Hindlimb muscle (tissue), 1 donor: Measurements from ENCODE around the gene CNTN1. TPM values are rescaled to one million over a fixed set of nuclear protein-coding genes. Genes with fewer than 3 reads are reported as not detected.
"Not testable (repeated sequence)": the region's sequence is repeated elsewhere in the genome, so short reads cannot be mapped to it uniquely, and the experiment has no call there.

ENCODE experiments used
- DNase-seq: peaks from one replicate; pipeline ENCODE4 v3.0.0-alpha.2; 2013
- polyA plus RNA-seq: library from polyadenylated mRNA; unstranded; fragments of 120-200 nt; gene quantifications from one replicate; pipeline ENCODE4 v1.2.1, GENCODE V29; 2013; ENCODE audit not compliant: insufficient read length

Gene CNTN1
- polyA plus RNA-seq, 1 donor, result 28.7 TPM

DNA sequence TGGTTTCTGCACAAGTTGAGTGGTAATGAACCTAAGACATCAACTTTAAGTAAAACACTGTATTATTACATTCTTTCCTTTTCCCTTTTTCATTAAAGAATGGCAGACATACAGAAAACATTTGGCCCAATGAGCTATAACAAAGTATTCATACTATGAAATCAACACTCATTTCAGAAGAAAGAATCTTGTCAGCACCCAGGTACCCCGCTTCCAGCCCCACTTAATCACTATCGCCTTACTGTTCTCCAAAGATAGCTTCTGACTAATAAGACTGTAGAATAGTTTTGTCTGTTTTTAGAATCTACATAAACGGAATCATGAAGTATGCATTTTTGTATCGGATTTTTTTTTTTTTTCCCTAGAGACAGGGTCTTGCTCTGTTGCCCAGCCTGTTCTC is 9.5 kb downstream of the CNTN1 start:
- no peak for DNase-seq

DNA sequence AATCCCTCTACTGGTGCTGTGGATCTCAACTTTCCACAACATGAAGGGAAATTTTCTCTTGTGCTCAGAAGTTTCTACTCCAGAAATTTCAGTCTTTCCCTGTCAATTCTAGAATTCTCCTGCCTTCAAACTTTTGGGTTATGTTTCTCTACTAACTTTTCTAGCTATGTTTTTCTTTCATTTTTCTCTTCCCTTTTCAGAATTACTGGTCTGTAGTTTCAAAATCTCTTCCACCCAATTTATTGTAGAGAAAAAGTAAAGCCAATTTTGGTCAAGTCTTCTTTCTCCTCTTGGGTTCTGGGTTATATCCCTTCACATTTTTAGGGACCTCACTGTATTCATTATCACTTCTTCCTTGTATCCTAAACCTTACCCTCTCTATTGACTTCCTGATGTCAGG is 18.9 kb downstream of the CNTN1 start:
- DNase-seq, result no peak

DNA sequence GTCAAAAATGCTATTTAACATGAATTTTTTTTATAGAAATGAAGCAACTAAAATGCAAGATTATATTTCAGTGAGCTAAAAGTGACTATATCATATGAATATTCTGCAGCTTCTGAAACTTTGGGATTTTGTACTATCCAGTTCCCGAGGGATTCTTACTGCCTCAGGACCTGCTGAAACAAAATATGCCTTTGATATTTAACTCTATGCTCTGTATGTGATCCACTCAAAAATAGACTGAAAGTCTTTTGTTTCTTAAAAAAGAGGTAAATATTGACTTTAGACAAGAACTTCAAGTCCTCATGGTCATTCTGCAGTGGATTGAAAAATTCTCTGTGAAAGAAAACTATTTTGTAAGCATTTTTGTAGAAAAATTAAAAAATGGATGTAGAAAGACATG is 22.4 kb downstream of the CNTN1 start:
- no peak for DNase-seq

DNA sequence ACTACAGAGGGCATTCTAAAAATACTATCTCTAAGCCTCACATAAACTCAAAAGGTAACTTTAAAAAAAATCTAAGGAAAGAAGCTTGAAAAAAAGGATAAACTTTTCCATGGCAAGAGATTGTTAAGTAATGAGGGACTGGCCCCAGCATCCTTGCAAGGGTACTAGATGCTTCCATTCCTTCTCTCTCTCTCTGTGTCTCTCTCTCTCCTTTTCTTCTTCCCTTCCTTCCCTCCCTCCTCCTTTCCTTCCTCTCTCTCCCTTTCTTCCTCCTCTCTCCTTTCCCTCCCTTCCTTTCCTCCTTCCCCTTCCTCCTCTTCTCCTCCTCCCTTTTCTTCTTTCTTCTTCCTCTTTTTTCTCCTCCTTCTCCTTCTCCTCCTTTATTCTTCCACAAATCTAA is 23.8 kb downstream of the CNTN1 start:
- no peak for DNase-seq

DNA sequence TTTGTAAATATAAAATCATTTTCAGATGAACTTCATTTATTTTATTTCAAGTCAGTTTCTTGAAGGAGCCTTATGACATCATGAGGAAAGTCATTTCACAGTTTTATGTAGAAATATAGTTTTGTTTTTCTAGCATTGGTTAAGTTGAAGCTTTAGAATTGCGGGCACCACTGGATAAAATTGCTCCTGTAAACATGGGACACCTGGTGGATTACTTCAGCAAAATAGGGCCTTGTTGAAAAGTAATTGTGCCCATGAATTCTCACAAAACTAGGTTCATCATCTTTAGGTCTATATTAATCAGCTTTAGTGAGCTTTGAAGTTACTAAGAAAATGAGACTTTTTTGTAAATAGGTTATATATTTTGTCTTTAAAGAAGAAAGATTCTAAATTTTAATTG is 25.3 kb downstream of the CNTN1 start:
- no peak for DNase-seq

DNA sequence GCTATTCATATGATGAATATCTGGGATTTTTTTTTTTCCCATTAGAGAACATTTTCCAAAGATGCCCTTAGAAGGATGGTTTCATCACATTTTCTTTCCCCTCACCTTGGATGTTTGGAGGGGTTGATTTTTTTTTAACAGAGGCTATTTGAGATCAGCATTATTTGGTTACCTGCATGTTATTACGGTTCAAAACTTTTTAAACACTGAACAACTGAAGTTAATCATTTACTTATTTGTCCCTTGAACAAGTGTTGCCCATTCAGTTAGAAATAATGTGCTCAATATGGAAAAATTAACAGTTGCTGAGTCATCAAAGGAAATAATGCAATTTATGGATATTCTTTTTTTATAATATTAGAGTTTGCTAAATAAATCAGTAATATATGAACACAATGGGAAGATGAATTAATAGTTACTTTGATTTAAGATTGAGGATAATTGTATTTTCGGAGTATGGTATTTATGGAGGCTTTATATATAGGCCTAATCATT is 26.7 kb downstream of the CNTN1 start:
- no peak for DNase-seq

DNA sequence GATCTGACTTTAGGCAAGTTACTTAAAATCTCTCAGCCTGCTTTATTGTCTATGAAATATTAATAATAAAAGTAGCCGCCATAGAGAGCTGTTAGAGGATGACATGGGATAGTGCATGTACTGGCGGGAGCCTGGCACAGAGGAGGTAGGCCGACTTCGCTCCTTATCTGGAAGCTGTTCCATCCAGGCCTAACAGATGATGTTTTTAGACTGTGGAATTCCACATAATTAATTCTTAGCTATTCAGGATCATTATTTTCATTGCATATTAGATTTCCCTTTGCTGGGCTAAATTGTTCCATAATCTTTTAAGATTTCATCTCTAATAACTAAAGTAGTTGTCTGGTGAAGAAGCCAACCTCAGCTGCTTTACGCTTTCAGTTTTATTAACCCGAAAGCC is 30.8 kb downstream of the CNTN1 start:
- DNase-seq, result no peak

DNA sequence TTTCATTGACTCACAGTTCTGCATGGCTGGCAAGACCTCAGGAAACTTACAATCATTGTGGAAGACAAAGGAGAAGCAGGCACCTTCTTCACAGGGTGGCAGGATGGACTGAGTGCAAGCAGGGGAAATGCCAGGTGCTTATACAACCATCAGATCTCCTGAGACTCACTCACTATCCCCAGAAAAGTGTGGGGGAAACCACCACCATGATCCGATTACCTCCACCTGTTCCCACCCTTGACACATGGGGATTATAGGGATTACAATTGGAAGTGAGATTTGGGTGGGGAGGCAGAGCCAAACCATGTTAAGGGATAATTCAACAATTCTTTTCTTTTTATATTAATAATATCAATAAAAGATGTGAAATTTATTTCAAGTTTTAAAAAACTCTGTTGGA is 34.1 kb downstream of the CNTN1 start:
- DNase-seq, result no peak

DNA sequence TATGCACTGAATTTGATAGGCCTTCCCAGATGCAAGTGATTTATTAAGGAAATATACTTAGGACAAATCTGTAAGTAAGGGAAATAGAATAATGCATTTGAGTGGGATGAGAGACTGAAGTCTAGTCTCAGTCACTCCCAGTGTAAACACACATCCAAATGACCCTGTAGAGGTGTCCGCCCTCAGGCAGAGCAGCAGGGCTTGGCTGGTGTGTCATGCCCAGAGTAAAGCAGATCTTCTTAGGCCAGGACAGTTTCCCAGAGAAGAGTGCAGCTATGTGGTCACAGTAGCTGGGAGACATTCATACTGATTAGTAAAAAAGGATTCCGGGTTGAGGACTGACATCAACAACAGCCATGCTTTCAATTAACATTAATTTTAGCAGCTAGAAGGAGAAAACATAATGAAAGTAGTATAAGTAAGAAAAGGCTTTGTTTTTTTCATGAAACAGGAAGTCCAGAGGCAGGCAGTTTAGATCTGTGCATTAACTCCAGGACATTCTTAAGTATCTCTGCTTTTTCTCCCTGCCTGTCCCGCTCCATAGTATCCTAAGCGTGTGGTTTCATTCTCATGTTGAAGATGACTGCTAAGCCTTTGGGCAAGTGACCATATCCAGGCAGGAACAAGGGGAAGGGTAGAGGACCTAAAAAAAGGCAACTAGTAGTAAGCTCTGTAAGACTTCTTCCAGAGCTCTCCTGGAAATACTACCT is 35.7 kb downstream of the CNTN1 start:
- DNase-seq, result no peak

DNA sequence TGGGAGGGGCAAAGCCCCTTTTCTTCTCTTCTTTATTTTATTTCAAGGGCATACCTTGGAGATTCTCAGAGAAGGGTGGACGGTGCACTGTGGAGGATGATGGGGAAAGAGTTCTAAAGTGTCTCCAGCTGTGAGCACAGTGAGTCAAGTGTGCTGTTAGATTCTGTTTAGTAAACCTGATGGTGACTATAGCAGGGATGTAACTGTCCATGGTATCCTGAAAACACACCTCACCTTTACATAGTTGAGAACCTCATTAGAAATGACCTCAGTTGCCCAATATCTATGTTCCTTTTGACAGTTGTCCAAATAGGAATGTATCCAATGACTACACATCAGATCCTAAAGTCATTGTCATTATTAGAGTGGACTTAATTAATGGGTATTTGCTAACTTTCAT is 38.0 kb downstream of the CNTN1 start:
- no peak for DNase-seq

DNA sequence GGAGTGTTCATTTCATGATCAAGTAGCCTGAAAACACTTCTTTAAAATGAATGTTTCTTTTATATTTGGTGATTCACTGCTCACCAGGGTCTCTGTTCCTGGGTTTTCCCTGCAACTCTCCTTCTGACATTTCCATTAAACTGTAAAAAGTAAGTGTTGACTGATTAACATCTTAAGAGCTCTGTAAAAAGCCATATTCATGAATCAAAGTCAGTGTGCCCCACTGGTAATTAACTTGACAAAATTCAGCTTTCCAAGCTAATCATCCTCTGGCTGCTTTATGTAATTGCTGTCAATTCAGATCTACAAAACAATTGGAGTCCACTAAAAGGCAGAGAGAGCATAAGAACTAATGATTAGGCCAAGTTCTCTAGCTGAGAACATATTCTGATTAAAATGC is 41.6 kb downstream of the CNTN1 start:
- DNase-seq, result no peak

DNA sequence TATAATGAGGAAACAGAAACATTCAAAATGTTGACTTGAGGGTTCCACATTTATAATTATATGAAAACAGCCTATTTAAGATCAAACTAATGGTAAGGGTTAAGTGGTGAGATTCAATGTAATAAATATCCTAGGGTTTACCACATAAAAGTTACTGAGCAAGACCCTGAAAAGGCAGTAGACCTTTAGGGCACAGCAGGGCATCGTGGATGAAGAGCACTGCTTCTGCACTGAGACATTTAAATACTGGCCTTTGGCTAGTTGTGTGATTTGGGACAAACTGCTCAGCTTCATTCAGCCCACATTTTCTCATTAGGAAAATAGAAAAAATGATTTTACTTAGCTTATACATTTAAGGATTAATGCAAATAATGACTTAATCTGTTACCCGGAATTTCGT is 42.0 kb downstream of the CNTN1 start:
- no peak for DNase-seq

DNA sequence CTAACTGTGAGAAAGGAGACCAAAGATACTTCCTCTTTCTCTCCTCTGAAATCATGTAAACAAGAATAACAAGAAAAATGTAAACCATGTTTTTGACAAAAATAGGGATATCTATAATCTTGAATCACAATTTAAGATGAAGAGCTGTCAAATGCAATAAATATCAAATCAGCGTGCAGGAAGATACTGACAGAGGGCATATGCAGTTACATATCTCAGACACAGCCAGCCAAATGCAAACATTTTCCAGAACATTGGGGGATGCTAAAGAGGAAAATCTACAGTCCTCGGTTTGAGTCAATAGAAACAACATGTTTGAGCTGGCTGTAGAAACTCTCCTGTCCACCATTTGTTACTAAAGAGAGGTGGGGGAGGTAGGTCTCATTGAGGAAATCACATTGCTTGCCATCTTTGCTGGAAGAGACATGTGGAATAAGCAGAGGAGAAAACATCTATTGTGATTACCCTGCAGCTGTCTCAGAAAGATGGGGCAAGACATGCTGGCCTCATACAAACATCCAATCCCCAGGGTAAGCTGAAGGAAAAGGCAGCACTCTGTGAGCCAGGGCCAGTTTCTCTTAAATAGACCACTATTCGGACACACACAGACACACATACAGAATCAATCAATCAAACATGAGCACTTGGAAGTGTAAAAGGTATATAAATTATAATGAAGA is 43.5 kb downstream of the CNTN1 start:
- no peak for DNase-seq

DNA sequence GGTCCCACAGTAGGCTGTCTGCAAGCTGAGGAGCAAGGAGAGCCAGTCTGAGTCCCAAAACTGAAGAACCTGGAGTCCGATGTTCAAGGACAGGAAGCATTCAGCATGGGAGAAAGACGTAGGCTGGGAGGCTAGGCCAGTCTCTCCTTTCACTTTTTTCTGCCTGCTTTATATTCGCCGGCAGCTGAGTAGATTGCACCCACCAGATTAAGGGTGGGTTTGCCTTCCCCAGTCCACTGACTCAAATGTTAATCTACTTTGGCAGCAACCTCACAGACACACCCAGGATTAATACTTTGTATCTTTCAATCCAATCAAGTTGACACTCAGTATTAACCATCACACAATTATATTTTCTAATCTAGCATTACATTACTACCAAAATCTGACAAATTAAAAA is 45.2 kb downstream of the CNTN1 start:
- not testable (repeated sequence) for DNase-seq

DNA sequence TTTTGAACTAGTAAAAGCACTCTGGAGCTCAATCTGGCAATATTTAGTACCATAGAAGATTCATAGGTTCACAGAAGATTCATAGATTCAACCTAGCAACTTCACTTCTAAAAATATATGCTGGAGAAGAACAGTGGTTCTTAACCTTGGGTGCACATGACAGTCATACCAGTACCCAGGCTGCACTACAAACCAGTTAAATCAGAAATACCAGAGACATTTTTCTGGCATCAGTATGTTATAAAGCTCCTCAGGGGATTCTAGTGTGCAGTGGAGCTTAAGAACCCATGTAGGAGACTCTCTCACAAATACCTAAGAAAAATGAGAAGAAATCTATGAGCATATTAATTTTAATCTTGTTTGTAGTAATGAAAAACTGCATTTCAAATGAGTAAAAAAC is 46.6 kb downstream of the CNTN1 start:
- no peak for DNase-seq

DNA sequence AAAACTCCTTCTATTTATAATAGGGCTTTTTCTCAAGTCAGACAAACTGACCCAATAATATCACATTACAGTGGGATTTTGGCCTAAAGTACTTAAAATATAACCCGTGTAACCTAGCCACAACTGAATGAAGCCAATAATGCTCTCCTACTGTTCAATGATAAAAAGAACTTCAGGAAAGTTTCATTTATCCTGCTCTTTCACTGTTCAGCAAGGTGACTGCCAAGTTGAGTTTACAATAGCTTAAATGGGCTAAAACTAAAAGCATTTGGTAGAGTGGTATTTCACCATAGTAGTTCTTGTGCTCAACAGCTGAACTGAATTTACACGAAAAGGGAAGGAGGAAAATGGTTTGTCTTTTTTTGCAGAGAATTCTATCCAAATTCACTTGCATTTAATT is 49.8 kb downstream of the CNTN1 start:
- DNase-seq, result no peak

DNA sequence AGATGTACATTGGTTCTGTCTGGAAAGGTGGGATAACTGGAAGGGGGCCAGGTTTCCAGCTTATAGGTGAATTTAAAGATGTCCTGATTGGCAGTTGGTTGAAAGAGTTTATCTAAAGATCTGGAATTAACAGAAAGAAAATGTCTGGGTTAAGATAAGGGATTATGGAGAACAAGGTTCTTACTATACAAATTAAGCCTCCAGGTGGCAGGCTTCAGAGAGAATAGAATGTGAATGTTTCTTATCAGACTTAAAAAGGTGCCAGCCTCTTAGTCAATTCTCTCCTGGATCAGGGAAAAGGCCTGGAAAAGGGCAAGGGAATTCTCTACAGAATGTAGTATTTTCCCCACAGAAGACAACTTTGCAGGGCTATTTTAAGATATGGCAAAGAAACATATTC is 53.1 kb downstream of the CNTN1 start:
- no peak for DNase-seq

DNA sequence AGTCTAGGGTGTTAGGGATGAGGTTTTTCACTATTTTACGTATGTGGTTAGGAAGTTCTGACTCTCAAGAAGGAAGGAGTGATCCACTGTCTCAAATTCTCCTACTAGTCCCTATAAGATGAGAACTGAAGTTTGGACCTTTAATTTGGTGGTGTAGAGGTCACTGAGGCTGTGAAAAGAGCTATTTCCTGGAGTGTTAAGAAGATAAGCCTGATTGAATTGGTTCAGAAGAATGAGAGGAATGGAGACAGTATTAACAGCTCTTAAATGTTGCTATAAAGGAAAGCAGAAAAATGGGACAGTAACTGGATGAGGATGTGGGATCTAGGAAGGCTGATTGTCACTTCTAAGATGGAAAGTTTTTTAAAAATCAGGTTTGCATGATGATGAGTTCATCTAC is 57.6 kb downstream of the CNTN1 start:
- DNase-seq, result no peak

DNA sequence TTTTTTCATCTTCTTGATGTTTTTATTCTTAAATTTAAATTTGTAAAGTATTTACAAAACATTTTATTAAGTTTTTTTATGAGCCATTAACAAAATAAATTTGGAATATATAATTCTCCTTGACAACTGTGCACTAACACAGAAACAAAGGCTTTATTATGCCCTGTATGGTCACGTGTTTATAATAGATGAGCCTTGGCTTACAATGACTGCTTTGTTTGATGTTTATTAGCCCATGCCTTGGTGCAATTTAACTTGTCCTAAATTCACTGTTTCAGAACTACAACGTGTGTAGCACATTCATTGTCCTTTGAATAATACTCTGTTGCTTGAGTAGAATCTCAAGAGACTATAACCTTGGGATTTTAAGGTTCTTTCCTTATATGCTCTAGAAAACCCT is 59.8 kb downstream of the CNTN1 start:
- DNase-seq, result no peak

DNA sequence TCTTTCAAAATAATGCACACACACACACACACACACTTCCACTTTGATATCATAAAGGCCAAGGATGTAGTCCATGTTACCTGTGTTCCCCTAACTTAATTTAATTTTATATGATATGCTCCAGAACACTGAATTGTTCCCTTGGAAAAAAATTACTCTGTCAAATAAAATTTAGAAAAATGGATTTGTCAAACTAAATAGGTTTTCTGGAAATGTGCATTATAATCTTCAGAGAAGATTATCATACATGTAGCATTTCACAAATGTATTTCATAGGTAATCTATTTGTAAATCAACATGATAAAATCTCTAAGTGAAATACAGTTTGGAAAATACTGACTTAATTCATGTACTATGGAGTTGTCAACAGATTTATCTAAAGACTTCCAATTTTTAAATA is 68.6 kb downstream of the CNTN1 start:
- DNase-seq, result no peak

DNA sequence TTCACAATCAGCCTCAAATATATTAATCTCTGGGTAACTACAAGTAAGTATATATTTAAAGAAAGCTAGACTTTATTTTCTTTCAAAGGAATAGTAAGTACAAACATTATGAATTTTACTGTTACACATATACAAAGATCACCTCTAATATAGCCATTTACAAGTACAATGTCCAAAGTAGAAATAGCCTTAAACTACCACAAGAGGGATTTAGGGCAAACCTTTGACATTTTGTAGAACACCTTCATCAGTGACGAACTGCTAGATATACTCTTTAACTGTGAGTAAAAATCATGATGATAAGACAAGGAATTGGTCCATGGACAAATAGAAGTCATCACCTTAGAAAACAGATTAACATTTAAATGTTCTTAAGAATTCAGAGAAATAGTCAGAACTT is 69.8 kb downstream of the CNTN1 start:
- no peak for DNase-seq

DNA sequence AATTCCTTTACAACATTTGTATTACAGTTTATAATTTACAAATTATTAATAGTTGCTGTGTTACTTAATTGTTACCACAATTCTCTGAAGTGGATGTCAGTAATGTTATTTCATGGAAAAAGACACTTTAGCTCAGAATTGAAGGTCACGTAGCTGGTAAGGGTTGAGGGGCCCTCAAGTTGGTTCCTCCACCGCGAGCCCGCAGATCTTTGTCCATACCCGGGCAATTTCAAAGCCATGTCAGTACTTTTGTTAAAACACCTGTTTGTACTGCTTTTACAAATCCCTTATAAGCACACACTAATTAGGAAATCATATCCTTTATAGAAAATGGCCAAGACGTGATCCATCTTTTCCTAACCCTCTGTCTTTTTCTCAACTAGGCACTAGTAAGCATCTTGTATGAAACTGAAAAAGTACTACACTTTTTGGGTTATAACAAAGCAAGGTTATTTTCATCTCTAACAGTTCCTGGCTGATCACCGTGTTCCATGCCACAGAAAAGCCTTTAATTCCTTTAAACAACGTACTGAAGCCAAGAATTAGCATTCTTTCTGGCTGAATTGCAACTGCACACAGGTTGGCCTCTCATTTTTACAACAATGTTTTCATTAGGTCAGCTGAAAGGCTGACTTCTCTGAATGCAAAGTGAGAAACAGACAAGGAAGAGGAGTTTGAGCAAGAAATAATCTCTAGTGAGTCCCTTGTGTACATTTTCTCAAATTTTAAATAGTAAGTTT is 76.1 kb downstream of the CNTN1 start:
- DNase-seq, result no peak

DNA sequence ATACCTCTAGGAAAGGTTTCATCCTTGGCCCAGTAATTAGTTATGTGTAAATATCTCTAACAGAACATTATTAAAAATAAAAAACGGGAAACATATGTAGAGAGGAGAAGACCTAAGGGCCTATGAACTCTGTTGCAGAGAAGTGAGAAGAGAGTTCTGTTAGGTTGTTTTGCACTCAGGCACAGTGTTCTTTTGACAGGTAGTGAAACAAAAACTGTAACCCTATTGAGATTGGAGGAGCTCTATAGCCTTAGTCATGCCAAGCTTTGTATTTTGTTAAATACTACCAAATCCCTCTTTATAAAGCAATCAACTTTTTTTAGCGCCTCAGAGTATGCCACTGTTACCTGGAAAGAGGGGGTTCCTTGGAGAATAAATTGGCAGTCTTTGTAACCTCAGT is 77.6 kb downstream of the CNTN1 start:
- no peak for DNase-seq

DNA sequence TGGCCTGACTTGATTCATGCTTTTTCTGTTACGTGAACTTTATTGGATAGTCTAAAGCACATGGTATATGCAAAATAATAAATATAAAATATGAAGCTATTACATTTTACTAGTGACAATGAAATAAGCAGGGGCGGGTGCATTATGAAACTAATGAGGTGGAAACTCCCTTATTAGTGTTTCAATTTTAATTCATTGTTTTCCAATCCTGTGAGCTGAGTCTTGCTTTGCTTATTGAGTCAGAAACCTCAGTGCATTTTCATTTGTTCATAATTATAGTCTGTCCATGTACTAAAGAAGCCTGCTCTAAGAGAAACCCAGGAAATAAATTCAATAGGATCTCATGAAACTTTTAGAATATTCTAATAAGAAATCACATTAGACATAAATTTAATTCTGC is 78.5 kb downstream of the CNTN1 start:
- DNase-seq, result no peak
